GM12874 (cell line): ENCODE measurements around the gene FBXW5.

Source experiments
- TF ChIP-seq, protein P1 (sequence below): IDR thresholded peaks from 2 replicates; pipeline ENCODE4 v1.5.1; 2011; ENCODE audit warnings: low read depth, mild to moderate bottlenecking, control low read depth, low read length, moderate library complexity; ENCODE audit not compliant: insufficient read depth

The FBXW5 gene

DNA sequence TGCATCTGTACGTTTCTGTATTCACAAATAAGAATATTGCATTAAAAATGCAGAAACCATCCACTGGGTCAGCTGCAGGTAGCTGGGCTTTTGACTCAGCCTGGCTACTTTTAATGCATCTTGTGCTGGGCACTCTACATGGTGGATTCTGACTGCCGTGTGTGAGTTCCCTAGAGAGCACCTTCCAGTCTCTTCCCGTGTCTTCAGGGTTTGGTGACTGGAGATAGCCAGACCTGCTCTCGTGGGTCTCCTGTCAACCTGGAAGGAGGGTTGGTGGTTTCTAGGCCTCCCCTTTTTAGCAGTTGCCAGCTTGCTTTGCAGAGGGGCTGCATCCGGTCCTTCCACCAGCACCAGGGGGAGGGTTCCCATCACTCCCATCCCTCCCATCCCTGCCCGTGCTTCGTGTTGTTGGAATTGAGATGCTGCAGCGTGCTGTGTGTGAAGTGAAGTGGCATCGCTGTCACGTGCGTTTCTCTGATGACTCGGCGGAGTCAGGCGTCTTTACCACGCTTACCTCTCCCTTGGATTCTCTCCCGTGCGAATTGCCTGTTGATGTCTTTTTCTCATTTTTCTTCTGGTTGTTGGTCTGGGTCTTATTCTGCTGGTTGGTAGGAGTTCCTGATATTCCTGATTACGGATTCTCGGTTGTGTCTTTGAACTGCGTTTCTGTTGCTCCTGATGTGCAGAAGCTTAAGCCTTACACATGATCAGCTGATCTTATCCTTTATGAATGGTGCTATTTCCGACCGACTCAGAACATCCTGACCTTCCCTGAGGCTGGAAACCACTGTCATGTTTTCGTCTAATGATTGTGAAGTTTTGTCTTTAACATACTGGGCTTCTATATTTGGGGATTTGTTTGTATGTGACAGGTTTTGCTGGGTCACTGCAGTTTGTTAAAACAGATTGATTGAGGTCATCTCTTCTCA is 16.9 kb downstream of the FBXW5 start:
- TF ChIP-seq, protein P1, sequence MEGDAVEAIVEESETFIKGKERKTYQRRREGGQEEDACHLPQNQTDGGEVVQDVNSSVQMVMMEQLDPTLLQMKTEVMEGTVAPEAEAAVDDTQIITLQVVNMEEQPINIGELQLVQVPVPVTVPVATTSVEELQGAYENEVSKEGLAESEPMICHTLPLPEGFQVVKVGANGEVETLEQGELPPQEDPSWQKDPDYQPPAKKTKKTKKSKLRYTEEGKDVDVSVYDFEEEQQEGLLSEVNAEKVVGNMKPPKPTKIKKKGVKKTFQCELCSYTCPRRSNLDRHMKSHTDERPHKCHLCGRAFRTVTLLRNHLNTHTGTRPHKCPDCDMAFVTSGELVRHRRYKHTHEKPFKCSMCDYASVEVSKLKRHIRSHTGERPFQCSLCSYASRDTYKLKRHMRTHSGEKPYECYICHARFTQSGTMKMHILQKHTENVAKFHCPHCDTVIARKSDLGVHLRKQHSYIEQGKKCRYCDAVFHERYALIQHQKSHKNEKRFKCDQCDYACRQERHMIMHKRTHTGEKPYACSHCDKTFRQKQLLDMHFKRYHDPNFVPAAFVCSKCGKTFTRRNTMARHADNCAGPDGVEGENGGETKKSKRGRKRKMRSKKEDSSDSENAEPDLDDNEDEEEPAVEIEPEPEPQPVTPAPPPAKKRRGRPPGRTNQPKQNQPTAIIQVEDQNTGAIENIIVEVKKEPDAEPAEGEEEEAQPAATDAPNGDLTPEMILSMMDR = no peak

DNA sequence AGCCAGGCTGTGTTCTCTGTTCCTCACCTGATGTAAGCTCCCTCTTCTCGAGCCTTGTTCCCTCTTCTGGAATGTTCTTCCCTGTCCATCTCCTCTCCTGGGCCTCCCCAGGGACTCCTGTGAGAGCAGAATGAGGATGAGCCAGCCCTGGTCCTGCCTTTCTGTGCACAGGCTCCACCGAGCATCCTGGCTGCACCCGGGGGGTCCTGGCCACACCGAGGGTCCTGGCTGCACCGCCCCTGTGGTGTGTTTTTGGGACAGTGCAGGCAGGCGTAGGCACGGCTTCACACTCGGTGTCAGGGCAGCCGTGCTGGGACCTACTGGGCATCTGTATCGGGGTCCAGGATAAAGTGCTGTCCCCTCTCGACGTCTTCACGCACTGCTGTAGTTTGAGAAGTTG is 17.8 kb downstream of the FBXW5 start:
- TF ChIP-seq, protein P1 = no peak

DNA sequence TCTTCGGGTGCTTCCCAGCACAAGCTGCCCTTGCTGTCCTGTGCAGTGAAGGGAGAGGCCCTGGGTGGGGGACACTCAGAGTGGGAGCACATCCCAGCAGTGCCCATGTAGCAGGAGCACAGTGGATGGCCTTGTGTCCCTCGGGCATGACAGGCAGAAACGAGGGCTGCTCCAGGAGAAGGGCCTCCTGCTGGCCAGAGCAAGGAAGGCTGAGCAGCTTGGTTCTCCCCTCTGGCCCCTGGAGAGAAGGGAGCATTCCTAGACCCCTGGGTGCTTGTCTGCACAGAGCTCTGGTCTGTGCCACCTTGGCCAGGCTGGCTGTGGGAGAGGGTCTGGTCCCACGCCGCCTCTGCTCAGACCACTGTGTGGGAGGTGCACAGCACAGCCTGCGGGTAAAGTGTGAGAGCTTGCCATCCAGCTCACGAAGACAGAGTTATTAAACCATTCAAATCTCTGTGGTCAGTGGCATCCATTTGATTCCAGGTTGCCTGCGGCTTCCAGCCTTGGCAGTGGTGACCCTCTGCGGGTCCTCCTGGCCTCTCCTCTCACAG is 18.3 kb downstream of the FBXW5 start:
- TF ChIP-seq, protein P1 = 0 out of 2 replicates have a peak, but pooled peaks have one; percentile 4

DNA sequence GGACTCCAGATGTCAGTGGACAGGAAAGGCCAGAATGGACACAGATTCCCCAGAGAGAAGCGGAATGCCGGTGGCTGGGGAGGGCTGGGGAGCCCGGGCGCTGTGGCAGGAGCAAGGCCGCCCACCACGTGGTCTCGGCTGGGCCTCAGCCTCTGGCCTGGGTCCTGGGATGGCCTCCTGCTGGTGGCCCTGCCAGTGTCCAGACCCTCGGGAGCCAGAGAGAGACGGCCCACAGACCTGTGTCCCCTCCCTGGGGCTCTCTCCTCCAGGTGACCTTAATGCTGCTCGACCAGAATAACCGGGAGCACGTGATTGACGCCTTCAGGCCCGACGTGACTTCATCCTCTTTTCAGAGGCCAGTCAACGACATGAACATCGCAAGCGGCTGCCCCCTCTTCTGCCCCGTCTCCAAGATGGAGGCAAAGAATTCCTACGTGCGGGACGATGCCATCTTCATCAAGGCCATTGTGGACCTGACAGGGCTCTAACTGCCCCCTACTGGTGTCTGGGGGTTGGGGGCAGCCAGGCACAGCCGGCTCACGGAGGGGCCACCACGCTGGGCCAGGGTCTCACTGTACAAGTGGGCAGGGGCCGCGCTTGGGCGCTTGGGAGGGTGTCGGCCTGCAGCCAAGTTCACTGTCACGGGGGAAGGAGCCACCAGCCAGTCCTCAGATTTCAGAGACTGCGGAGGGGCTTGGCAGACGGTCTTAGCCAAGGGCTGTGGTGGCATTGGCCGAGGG is 19.0 kb downstream of the FBXW5 start:
- TF ChIP-seq, protein P1 = 0 out of 2 replicates have a peak, but pooled peaks have one; percentile 10

DNA sequence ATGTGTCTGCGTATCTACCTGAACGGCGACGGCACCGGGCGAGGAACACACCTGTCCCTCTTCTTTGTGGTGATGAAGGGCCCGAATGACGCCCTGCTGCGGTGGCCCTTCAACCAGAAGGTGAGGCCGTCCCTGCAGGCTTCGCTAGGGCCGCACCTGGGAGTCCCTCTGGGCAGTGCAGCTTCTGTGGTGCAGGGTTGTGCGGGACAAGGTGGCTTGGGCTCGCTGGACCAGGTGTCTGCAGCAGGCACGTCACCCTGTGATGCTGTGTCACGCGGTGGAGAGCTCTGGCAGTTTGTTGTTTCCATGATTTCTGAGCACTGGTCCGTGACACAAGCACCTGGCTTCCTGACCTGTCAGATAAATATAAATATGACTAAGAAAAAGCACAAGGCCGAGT is 20.7 kb downstream of the FBXW5 start:
- TF ChIP-seq, protein P1 = no peak

DNA sequence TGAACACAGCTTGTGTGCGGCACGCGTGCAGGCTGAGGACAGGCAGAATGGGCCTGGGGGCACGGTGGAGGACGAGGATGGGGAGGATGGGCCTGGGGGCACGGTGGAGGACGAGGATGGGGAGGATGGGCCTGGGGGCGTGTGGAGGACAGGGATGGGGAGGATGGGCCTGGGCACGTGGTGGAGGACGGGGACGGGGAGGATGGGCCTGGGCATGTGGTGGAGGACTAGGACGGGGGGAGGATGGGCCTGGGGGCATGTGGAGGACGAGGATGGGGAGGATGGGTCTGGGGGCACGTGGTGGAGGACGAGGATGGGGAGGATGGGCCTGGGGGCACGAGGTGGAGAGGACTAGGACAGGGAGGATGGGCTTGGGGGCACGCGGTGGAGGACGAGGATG is 22.0 kb downstream of the FBXW5 start:
- TF ChIP-seq, protein P1 = no peak

DNA sequence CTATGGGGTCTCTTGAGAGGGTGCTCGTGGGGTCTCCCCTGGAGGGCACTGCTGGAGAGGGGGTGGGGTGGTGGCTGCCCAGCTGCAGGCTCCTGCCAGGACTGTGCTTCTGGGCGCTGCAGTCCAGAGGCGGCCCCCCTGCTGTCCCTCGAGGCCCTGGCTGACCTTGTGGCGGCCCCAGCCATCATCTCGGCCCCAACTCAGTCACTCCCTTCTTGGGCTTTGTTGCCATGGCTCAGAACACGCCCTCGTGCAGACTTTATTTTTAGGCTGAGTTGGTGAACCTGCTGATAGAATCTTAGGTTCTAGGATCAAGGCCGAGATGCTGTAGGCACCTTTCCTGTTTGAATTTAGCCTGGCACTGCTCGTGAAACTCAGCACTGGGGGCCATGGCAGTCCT is 22.8 kb downstream of the FBXW5 start:
- TF ChIP-seq, protein P1 = no peak
